ENCODE data around the gene SERGEF. TPM values are rescaled to one million over a fixed set of nuclear protein-coding genes. Genes with fewer than 3 reads are reported as not detected.
"Not testable (repeated sequence)": the region's sequence is repeated elsewhere in the genome, so short reads cannot be mapped to it uniquely, and the experiment has no call there.

The SERGEF gene
- total RNA-seq, 4 donors from 2014 or later: 62.2 to 116 (median 83.5) TPM

- TF ChIP-seq CTCF (IDR thresholded peaks at IDR 0.05) (no peak), POLR2A (IDR thresholded peaks at IDR 0.05) (no peak)
- no peaks in the 10 kb centered on the region for H3K4me1 ChIP-seq
- DNase-seq: no peak
- no peak overlapping the region for H3K27ac ChIP-seq
- WGBS, 2 donors: 77 to 79% methylated on average over 2 of the region's 2 CpGs
- intact Hi-C loops (cut with DNase I): no loop called here
- no peaks in the 10 kb centered on the region for H3K36me3 ChIP-seq
- no peak overlapping the region for H3K4me3 ChIP-seq (replicated peaks in 1 of 3)
- H3K27me3 ChIP-seq: no peaks in the 10 kb centered on the region
- no peaks in the 10 kb centered on the region for H3K9me3 ChIP-seq
Measured at GRCh38 chr11:17873586-17873985, 139.3 kb downstream of the SERGEF start.

GRCh38 chr11:17868398-17868797 lies 144.4 kb downstream of the SERGEF start:
- H3K4me1 ChIP-seq: peaks cover 6 to 15% of the 10 kb centered on the region in 2 donors
- H3K27ac ChIP-seq; H3K36me3 ChIP-seq; H3K27me3 ChIP-seq; DNase-seq; H3K9me3 ChIP-seq; H3K4me3 ChIP-seq (replicated peaks in 1 of 3); intact Hi-C loops (cut with DNase I): not testable (repeated sequence)
- 96 to 99% methylated on average over 3 of the region's 3 CpGs for WGBS, 2 donors

DNA sequence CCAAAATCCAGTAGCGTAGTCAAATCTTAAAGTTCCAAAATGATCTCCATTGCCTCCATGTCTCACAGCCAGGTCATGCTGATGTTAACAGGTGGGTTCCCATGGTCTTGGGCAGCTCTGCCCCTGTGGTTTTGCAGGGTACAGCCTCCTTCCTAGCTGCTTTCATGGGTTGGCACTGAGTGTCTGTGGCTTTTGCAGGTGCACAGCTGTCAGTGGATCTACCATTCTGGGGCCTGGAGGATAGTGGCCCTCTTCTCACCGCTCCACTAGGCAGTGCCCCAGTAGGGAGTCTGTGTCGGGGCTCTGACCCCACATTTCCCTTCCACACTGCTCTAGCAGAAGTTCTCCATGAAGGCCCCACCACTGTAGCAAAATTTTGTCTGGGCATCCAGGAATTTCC lies 145.5 kb downstream of the SERGEF start:
- no peaks in the 10 kb centered on the region for H3K27me3 ChIP-seq
- 94 to 98% methylated on average over 3 of the region's 3 CpGs for WGBS, 2 donors
- intact Hi-C loops (cut with DNase I): no loop called here
- H3K9me3 ChIP-seq: no peaks in the 10 kb centered on the region
- H3K4me3 ChIP-seq (replicated peaks in 1 of 3): no peak overlapping the region
- no peaks in the 10 kb centered on the region for H3K36me3 ChIP-seq
- no peak for DNase-seq
- TF ChIP-seq CTCF (IDR thresholded peaks at IDR 0.05): no peak
- no peak for TF ChIP-seq POLR2A (IDR thresholded peaks at IDR 0.05)
- H3K27ac ChIP-seq: no peak overlapping the region
- H3K4me1 ChIP-seq: peaks cover 6 to 15% of the 10 kb centered on the region in 2 donors

DNA sequence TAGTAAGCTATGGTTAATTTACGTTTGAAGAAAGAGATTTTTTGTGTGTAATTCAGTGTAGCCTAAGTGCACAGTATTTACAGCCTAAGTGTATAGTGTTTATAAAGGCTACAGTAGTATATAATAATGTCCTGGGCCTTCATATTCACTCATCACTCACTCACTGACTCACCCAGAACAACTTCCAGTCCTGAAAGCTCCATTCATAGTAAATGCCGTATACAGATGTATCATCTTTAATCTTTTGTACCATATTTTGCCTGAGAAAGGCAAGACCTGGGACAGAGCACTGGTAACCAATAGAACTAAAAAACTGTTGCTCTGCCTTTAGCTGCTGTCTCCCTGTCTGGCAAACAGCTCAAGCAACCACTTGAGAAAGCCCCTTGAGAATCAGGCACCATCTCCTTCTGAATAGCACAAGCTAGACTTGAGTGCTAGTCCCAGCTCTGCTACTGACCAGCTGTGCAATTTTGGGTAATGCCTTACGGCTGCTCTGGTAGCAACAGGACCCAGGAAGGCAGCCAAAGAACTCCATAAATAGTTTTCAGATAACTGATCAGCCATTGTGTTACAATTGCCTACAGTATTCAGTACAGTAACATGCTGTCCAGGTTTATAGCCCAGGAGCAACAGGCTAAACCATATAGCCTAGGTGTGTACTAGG lies 146.9 kb downstream of the SERGEF start:
- H3K36me3 ChIP-seq: no peaks in the 10 kb centered on the region
- no peaks in the 10 kb centered on the region for H3K27me3 ChIP-seq
- no peaks in the 10 kb centered on the region for H3K9me3 ChIP-seq
- H3K4me1 ChIP-seq: peaks cover 6 to 15% of the 10 kb centered on the region in 2 donors
- no peak overlapping the region for H3K4me3 ChIP-seq (replicated peaks in 1 of 3)
- TF ChIP-seq CTCF (IDR thresholded peaks at IDR 0.05): no peak
- no peak for TF ChIP-seq POLR2A (IDR thresholded peaks at IDR 0.05)
- peak; percentile 75 for DNase-seq
- intact Hi-C loops (cut with DNase I): no loop called here
- peak overlapping the region in 1 of 3 donors; percentile 16 for H3K27ac ChIP-seq
- WGBS, 2 donors: 53 to 59% methylated on average over 3 of the region's 3 CpGs

GRCh38 chr11:17864478-17864941 lies 148.3 kb downstream of the SERGEF start:
- Histone ChIP-seq H3K4me1 (peaks cover 6 to 15% of the 10 kb centered on the region in 2 donors), H3K4me3 (replicated peaks in 1 of 3) (no peak overlapping the region), H3K9me3 (no peaks in the 10 kb centered on the region), H3K27ac (peak overlapping the region in 1 of 3 donors; percentile 21), H3K36me3 (no peaks in the 10 kb centered on the region), H3K27me3 (no peaks in the 10 kb centered on the region)
- intact Hi-C loops (cut with DNase I): no loop called here
- WGBS, 2 donors: 13 to 25% methylated on average over 3 of the region's 3 CpGs
- DNase-seq: peak; percentile 87
- no peak for TF ChIP-seq POLR2A (IDR thresholded peaks at IDR 0.05)
- peak; percentile 28 to 69 (median 66) for TF ChIP-seq CTCF (IDR thresholded peaks at IDR 0.05)
